NOMO-1 (cell line): ENCODE data around the gene GRAMD1A.
"Not testable (repeated sequence)": the region's sequence is repeated elsewhere in the genome, so short reads cannot be mapped to it uniquely, and the experiment has no call there.

Experiments
- DNase-seq, 2 experiments: peaks; one replicate each; lab custom pipeline; 2025; ENCODE audit not compliant: unreplicated experiment in 2 of 2; lab: John Stamatoyannopoulos, UW

The GRAMD1A gene

GRCh38 chr19:35015270-35015953 is 15.3 kb downstream of the GRAMD1A start:
- DNase-seq: no peak

DNA sequence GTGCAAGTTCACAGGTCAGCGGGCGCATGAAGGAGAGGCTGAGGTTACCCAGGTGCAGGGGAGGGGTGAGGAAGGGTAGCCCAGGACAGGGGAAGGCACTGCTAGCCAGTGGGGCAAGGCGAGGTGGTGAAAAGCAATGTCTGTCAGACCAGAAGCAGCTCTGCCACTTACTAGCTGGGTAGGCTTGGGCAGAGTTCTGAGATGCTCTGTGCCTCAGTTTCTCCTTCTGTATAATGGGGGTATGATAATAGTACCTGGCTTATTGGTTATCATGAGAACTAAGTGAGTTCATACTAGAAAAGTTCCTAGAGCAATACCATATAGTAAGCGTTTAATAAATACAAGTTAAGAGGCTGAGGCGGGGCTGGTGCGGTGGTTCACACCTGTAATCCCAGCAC is 15.8 kb downstream of the GRAMD1A start:
- no peak for DNase-seq

- no peak for DNase-seq
These were observed 17.4 kb downstream of the GRAMD1A start for GRCh38 chr19:35017507-35017906.

GRCh38 chr19:35018379-35018778 is 18.3 kb downstream of the GRAMD1A start:
- DNase-seq: no peak

DNA sequence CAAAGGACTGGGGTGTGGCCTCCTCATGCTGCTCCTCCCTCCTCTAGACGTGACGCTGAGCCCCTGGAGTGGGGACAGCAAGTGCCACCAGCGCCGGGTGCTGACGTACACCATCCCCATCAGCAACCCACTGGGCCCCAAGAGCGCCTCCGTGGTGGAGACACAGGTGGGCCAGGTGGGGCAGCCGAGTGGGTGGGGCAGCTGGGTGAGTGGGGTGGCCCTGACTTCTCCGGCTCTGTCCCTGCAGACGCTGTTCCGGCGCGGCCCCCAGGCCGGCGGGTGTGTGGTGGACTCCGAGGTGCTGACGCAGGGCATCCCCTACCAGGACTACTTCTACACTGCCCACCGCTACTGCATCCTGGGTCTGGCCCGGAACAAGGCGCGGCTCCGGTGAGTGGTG is 19.0 kb downstream of the GRAMD1A start:
- no peak for DNase-seq

- no peak for DNase-seq
These were observed 20.9 kb downstream of the GRAMD1A start for GRCh38 chr19:35021016-35021415.

GRCh38 chr19:35021596-35021995 is 21.5 kb downstream of the GRAMD1A start:
- no peak for DNase-seq

DNA sequence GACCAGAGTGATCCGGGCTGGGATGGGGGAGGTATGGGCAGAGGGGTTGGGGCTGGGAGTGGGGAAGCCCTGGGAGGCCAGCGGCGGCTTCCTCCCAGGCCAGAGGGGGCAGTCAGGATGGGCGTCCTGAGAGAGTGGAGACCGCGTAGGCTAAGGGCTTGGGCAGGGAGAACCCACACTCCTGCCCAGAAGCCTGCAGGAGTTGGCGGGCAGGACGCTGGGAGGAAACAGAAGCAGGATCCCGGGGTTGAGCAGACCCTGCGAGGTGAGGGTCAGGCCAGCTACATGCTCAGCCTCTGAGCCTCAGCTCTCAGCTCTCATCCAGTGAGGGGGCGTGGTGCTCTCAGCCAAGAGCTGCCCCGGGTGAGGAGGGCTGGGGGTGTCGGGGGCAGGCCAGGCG is 22.3 kb downstream of the GRAMD1A start:
- DNase-seq: no peak

DNA sequence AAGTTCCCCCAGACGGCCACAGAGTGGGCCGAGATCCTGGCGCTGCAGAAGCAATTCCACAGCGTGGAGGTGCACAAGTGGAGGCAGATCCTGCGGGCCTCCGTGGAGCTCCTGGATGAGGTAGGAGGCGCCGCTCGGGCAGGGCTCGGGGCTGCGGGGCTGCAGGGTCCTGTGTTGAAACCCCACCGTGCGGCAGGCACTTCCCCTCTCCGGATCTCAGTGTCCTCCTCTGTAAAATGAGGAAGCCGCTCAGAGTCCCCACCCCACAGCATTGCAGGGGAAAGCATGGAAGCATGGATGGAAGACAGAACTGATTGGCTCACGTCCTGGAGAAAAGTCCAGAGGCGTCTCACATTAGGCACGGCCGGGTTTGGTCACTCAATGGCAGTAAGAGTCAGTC is 23.3 kb downstream of the GRAMD1A start:
- DNase-seq: no peak

GRCh38 chr19:35024095-35024494 is 24.0 kb downstream of the GRAMD1A start:
- no peak for DNase-seq

DNA sequence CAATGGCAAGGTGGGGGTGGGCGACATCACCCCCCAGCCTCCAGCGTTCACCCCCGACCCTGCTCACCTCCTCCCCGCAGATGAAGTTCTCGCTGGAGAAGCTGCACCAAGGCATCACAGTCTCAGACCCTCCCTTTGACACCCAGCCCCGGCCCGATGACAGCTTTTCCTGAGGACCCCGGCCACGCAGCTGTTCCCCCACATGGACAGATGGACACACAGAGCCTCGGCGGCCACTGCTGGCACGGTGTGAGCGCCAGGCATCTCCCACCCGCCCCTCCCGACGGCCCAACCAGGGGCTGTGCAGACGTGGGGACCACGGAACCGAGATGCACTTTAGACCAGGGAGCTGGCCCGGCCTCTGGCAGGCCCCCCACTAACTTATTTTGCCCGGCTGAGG is 25.8 kb downstream of the GRAMD1A start:
- DNase-seq: no peak

- no peak for DNase-seq
These were observed 26.3 kb downstream of the GRAMD1A start for GRCh38 chr19:35026418-35026817.

- DNase-seq: no peak
These were observed 26.9 kb downstream of the GRAMD1A start for GRCh38 chr19:35027009-35027408.

DNA sequence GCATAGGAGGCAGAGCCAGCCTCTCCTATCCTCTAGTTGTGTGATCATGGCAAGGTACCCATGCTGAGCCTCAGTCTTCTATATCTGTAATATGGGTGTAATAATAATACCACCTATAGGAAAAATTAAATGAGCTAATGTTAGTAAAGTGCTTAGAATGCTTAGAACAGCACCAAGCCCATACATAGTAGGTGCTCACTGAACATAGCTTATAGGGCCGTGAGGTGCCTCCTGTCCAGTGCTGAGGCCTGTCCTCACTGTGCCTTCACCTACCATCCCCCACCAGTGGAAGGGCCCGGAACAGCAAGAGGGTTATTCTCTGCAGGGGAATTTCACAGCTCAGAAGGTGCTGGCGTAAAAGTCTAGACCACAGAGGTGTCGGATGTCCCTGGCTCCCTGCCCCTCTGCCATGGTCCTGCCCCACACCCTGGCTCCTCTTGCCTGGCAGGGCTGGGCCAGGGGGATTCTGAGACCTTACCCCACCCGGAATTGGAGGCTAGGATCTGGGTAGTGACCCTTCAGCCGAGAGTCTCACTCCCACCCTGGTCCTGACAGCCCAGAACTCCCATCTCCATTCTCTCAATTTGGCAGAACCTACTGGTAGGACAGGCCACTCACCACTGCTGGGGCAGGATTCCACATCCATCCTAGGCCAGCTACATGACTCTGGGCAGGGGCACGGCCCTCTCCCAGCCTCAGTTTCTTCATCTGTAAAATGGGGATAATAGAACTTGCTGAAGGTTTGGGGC is 27.9 kb downstream of the GRAMD1A start:
- no peak for DNase-seq

DNA sequence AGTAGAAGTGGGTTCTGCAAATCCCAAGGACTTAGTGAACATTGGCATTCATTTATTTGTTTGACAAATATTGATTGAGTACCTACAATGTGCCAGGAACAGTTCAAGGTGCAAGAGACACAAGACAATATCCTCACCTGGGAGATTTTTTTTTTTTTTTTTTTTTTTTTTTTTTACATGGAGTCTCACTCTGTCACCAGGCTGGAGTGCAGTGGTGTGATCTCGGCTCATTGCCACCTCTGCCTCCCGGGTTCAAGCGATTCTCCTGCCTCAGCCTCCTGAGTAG is 28.4 kb downstream of the GRAMD1A start:
- DNase-seq: not testable (repeated sequence)

GRCh38 chr19:35029275-35029736 is 29.2 kb downstream of the GRAMD1A start:
- DNase-seq: not testable (repeated sequence)

DNA sequence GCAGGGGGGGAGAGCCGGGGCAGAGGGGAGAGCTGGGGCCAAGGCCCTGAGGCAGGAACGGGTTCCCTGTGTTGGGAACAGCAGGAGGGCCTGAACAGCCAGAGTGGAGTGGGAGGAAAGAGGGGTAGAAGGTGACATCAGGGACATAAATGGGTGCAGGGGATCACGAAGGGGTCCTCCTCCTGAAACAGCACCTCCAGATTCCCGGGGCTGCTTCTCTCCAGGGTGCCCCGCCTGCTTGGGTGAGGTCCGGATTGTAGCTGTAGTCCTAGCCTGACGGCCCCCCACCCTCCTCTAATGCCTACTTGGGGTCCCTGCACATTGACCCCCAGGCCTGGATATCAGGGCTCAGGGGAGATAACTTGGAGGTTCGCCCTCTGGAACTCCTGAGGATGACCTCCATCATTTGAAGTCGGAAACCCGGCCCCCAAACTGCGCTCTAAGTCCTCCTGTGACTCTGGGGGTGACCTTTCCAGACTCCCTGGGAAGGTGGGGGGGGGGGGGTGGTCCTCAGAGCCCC is 29.7 kb downstream of the GRAMD1A start:
- no peak for DNase-seq

- DNase-seq: peak; percentile 21 to 35
These were observed 30.3 kb downstream of the GRAMD1A start, which contains the start of gene SCN1B for GRCh38 chr19:35030257-35031071. TSS of gene SCN1B (plus strand) at chr19:35030470. CDS start at chr19:35030821, 351 bp downstream.

DNA sequence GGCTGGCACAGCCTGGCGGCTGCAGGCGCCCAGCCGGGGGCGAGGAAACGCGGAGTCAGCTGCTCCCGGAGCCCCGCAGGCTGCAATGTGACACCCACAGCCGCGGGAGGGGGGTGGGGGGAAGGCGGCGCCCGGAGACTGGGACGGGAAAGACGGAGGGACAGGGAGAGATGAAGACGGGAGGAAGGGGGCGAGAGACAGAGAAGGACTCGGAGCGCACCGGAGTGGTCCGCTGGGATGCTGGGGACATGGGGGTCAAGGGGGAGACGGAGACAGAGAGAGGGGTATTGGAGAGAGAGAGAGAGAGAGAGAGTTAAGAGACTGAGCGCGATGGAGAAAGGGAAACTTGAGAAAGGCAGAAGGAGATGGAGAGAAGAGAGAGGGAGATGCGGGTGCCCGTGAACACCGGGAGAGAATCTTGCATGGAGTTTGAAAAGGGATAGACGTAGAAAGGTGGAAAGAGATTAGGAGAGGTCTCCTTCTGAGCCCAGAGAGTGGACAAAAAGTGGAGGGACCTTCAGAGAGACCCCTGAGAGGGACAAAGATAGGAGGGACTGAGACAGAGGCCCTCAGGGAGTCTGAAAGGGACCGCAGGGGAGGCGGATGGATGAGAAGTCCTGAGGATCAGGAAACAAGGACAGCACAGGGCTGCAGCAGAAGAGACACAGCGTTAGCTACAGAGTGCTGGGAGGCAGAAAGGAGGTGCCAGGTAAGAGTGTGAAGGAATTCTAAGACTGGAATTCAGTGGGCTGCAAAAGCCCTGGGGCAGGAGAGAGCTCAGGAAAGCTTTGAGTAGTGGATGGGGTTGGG is 31.2 kb downstream of the GRAMD1A start:
- DNase-seq: no peak

- DNase-seq: no peak
These were observed 32.3 kb downstream of the GRAMD1A start for GRCh38 chr19:35032356-35032865.
